Natural killer cell (primary cell): ENCODE measurements around the gene OOSP4A. TPM values are rescaled to one million over a fixed set of nuclear protein-coding genes. Genes with fewer than 3 reads are reported as not detected.

ENCODE experiments used
- ATAC-seq, 3 donors: fragments of 150-1000 bp in 2 of 3; fragments of 200-7000 bp in 1 of 3; cut with Tn5 transposase; 1 replicate in 1 of 3; 2 replicates in 2 of 3; pipeline ENCODE4 v1.10.0; 2021; ENCODE audit warnings: mild to moderate bottlenecking in 2 of 3, moderate library complexity in 2 of 3
- DNase-seq, 2 donors: peaks; one replicate each; pipeline versions ENCODE4 v3.0.0 to v3.0.0-alpha.2; 2013 to 2021; ENCODE audit warnings: mixed read lengths in 1 of 2
- H3K27ac ChIP-seq: one replicate; pipeline ENCODE4 v1.5.1; 2013; ENCODE audit warnings: mild to moderate bottlenecking, low read length
- H3K27me3 ChIP-seq: one replicate; pipeline ENCODE4 v1.6.1; 2013; ENCODE audit warnings: low read length; ENCODE audit not compliant: control insufficient read depth, insufficient read depth
- H3K36me3 ChIP-seq: one replicate; pipeline ENCODE4 v1.6.1; 2013; ENCODE audit warnings: low read length; ENCODE audit not compliant: control insufficient read depth, insufficient read depth
- H3K4me1 ChIP-seq: one replicate; pipeline ENCODE4 v1.6.1; 2013; ENCODE audit warnings: low read length; ENCODE audit not compliant: control insufficient read depth, insufficient read depth
- H3K4me3 ChIP-seq: one replicate; pipeline ENCODE4 v1.5.1; 2013; ENCODE audit warnings: low read length
- H3K9me3 ChIP-seq: one replicate; pipeline ENCODE4 v1.6.1; 2013; ENCODE audit warnings: low read length; ENCODE audit not compliant: control insufficient read depth, insufficient read depth
- H3K27ac Mint-ChIP-seq, 2 donors: one replicate each; pipeline ENCODE4 v1.8.0; 2022; ENCODE audit warnings: mild to moderate bottlenecking in 2 of 2, mixed read lengths in 2 of 2, moderate library complexity in 1 of 2
- H3K27me3 Mint-ChIP-seq, 2 donors: one replicate each; pipeline ENCODE4 v1.8.0; 2022; ENCODE audit warnings: low read depth in 2 of 2, mixed read lengths in 2 of 2
- H3K36me3 Mint-ChIP-seq: one replicate; pipeline ENCODE4 v1.8.0; 2022; ENCODE audit warnings: mixed read lengths
- H3K4me1 Mint-ChIP-seq, 2 donors: one replicate each; pipeline ENCODE4 v1.8.0; 2022; ENCODE audit warnings: mixed read lengths in 2 of 2
- H3K4me3 Mint-ChIP-seq: one replicate; pipeline ENCODE4 v1.8.0; 2022; ENCODE audit warnings: mild to moderate bottlenecking, moderate library complexity, mixed read lengths
- H3K9me3 Mint-ChIP-seq, 2 donors: one replicate each; pipeline ENCODE4 v1.8.0; 2022; ENCODE audit warnings: mixed read lengths in 2 of 2
- CTCF ChIP-seq: fragments of 200-600 bp; IDR thresholded peaks from one replicate; pipeline ENCODE4 v1.8.0; 2022; ENCODE audit warnings: antibody characterized with exemption
- WGBS: methylation state at CpG from one replicate; pipeline ENCODE4 v1.1.7; 2013; ENCODE audit warnings: missing lambda C conversion rate; ENCODE audit not compliant: insufficient coverage; 5-methylcytosine and 5-hydroxymethylcytosine counted together
- intact Hi-C: fragments of 100-400 bp; cut with micrococcal nuclease; formaldehyde crosslinking; loops from one replicate; pipeline ENCODE4 v1.14.2; 2022
- total RNA-seq, 4 donors: library from RNA; stranded (reverse); fragments of 120-200 nt in 1 of 4; gene quantifications; one replicate each; pipeline versions ENCODE4 v1.2.3 to v1.2.4, GENCODE V29; 2013 to 2022

The OOSP4A gene
- total RNA-seq, 3 donors from 2014 or later (not counting 1 experiment from before 2014, with no cell fraction given), result not detected

GRCh38 chr11:59990421-59990820 is 26.6 kb downstream of the OOSP4A start:
- intact Hi-C loops, result no loop called here
- DNase-seq (no peak), ATAC-seq (no peak)
- Histone ChIP-seq H3K27me3 (no peaks in the 10 kb centered on the region), H3K9me3 (no peaks in the 10 kb centered on the region), H3K4me1 (no peaks in the 10 kb centered on the region), H3K36me3 (no peaks in the 10 kb centered on the region), H3K4me3 (no peak overlapping the region), H3K27ac (no peak overlapping the region)
- Mint-ChIP-seq H3K36me3 (peaks cover 8% of the 10 kb centered on the region), H3K9me3 (peaks cover 3 to 12% of the 10 kb centered on the region in 2 donors), H3K27me3 (peaks cover 0 to 8% of the 10 kb centered on the region in 2 donors), H3K4me3 (no peak overlapping the region), H3K4me1 (no peaks in the 10 kb centered on the region), H3K27ac (no peak overlapping the region)
- 78% methylated on average over 1 of the region's 1 CpG for WGBS
- no peak for TF ChIP-seq CTCF

- Mint-ChIP-seq H3K27me3 (peaks cover 8 to 10% of the 10 kb centered on the region in 2 donors), H3K4me3 (no peak overlapping the region), H3K4me1 (no peaks in the 10 kb centered on the region), H3K36me3 (peaks cover 8% of the 10 kb centered on the region), H3K27ac (no peak overlapping the region), H3K9me3 (peaks cover 3 to 12% of the 10 kb centered on the region in 2 donors)
- no peaks in the 10 kb centered on the region for H3K9me3 ChIP-seq
- H3K27me3 ChIP-seq, result no peaks in the 10 kb centered on the region
- 19% methylated on average over 5 of the region's 5 CpGs for WGBS
- H3K4me3 ChIP-seq, result no peak overlapping the region
- H3K27ac ChIP-seq, result no peak overlapping the region
- no peaks in the 10 kb centered on the region for H3K36me3 ChIP-seq
- intact Hi-C loops, result no loop called here
- H3K4me1 ChIP-seq, result no peaks in the 10 kb centered on the region
- TF ChIP-seq CTCF, result no peak
- no peak for DNase-seq
- ATAC-seq, result no peak
Measured at GRCh38 chr11:59992425-59992824, 28.6 kb downstream of the OOSP4A start.

DNA sequence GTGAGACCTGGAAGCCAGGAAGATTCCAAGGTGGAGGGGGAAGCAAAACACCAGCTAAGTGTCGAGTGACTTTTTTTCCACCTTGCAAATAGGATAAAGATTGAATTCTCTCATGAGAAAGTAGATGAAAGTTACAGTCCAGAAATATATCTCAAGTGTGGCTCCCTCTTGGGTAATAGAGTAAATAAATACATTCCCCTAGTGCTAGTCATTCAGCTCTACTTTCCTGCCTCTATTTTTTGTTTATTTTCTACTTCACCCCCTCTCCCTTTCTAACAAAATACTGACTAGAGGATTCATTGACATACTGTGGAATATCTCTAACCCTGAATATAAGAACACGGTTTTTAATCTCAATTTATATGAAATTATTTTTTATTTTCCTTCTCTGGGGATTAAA is 34.0 kb downstream of the OOSP4A start:
- 78% methylated on average over 1 of the region's 2 CpGs for WGBS

More for the DNA sequence above, 34.0 kb downstream of the OOSP4A start:
- peaks cover 7 to 17% of the 10 kb centered on the region in 2 donors for H3K27me3 Mint-ChIP-seq
- DNase-seq, result no peak
- TF ChIP-seq CTCF, result no peak
- intact Hi-C loops, result no loop called here
- H3K4me1 ChIP-seq, result no peaks in the 10 kb centered on the region
- peaks cover 8% of the 10 kb centered on the region for H3K36me3 Mint-ChIP-seq
- no peak overlapping the region for H3K4me3 Mint-ChIP-seq
- no peak overlapping the region for H3K27ac ChIP-seq
- ATAC-seq, result no peak
- H3K27ac Mint-ChIP-seq, result no peak overlapping the region
- no peaks in the 10 kb centered on the region for H3K27me3 ChIP-seq
- H3K9me3 ChIP-seq, result no peaks in the 10 kb centered on the region
- no peaks in the 10 kb centered on the region for H3K36me3 ChIP-seq
- H3K4me3 ChIP-seq, result no peak overlapping the region
- H3K9me3 Mint-ChIP-seq, result peaks cover 0 to 6% of the 10 kb centered on the region in 2 donors
- H3K4me1 Mint-ChIP-seq, result no peaks in the 10 kb centered on the region
